Stomach (tissue), 9 donors: ENCODE results near the gene PALLD. TPM values are rescaled to one million over a fixed set of nuclear protein-coding genes. Genes with fewer than 3 reads are reported as not detected.

Source experiments
- DNase-seq, 2 donors: peaks; one replicate each; pipeline versions ENCODE4 v3.0.0 to v3.0.0-alpha.2; 2013 to 2019
- H3K27ac ChIP-seq, 5 donors: fragments of 200-600 bp in 4 of 5; sonication (generic) in 4 of 5; one replicate each; pipeline ENCODE4 v1.5.1; 2013 to 2019; ENCODE audit warnings: mild to moderate bottlenecking in 1 of 5, moderate library complexity in 1 of 5
- H3K27me3 ChIP-seq, 3 donors: fragments of 200-600 bp; sonication (generic); one replicate each; pipeline ENCODE4 v1.5.1; 2017 to 2019; ENCODE audit warnings: mixed run types in 1 of 3
- H3K36me3 ChIP-seq, 4 donors: fragments of 200-600 bp; sonication (generic); 1 replicate in 3 of 4; 2 replicates in 1 of 4; pipeline ENCODE4 v1.5.1; 2016 to 2019
- H3K4me1 ChIP-seq, 4 donors: fragments of 200-600 bp; sonication (generic); one replicate each; pipeline ENCODE4 v1.5.1; 2016 to 2019
- H3K4me3 ChIP-seq, 4 donors: fragments of 200-600 bp; sonication (generic) in 3 of 4; one replicate each; pipeline ENCODE4 v1.5.1; 2016 to 2019; ENCODE audit warnings: mild to moderate bottlenecking in 1 of 4
- H3K9me3 ChIP-seq, 4 donors: fragments of 200-600 bp; sonication (generic); one replicate each; pipeline ENCODE4 v1.5.1; 2016 to 2019
- CTCF ChIP-seq, 7 experiments: fragments of 450-650 bp in 4 of 7; fragments of 200-600 bp in 3 of 7; sonication (generic) in 3 of 7; IDR thresholded peaks; one replicate each; pipeline ENCODE4 v1.5.1; 2016 to 2019; ENCODE audit warnings: antibody characterized with exemption in 7 of 7, control low read depth in 2 of 7, mild to moderate bottlenecking in 1 of 7
- EP300 ChIP-seq: sonication (generic); formaldehyde crosslinking; IDR thresholded peaks from one replicate; pipeline ENCODE4 v1.6.1; 2017; ENCODE audit warnings: antibody characterized with exemption
- POLR2A ChIP-seq, 4 donors: fragments of 450-650 bp; IDR thresholded peaks; one replicate each; pipeline ENCODE4 v1.6.1; 2016; ENCODE audit warnings: antibody characterized with exemption in 4 of 4, control low read depth in 2 of 4, mild to moderate bottlenecking in 1 of 4, moderate library complexity in 1 of 4
- POLR2AphosphoS5 ChIP-seq, 3 donors: sonication (generic); formaldehyde crosslinking; IDR thresholded peaks; one replicate each; pipeline ENCODE4 v1.6.1; 2016; ENCODE audit warnings: antibody characterized with exemption in 3 of 3
- WGBS, 5 donors: extraction: QIAGEN DNeasy Blood & Tissue Kit in 3 of 5; methylation state at CpG; one replicate each; pipeline versions ENCODE4 v1.1.5 to v1.1.7; 2013 to 2018; 5-methylcytosine and 5-hydroxymethylcytosine counted together
- intact Hi-C: fragments of 100-400 bp; cut with DNase I; formaldehyde crosslinking; loops from one replicate; pipeline ENCODE4 v1.15.1; 2023; ENCODE audit warnings: low total_unique reads
- polyA plus RNA-seq, 3 donors: library from polyadenylated mRNA; stranded (reverse); fragments of 200-250 nt; gene quantifications; one replicate each; pipeline ENCODE4 v1.2.3, GENCODE V29; 2013
- total RNA-seq, 5 donors: library from RNA; depleted of rRNA; stranded (reverse); fragments of >200 nt; gene quantifications; one replicate each; pipeline versions ENCODE4 v1.1.0 to v1.2.3, GENCODE V29; 2014 to 2016
- donor health status: healthy with polysubstance abuse.
- donor health status: Bipolar disorder and iron deficiency.
- donor health status: healthy.

Gene PALLD
- total and polyA plus RNA-seq, 8 donors = 75.9 to 984 (median 206) TPM

GRCh38 chr4:168522356-168522755, 25.5 kb downstream of the PALLD start:
- H3K4me1 ChIP-seq = no peaks in the 10 kb centered on the region
- no peak overlapping the region for H3K4me3 ChIP-seq
- TF ChIP-seq EP300 = no peak
- TF ChIP-seq POLR2AphosphoS5 (IDR thresholded peaks at IDR 0.05) = no peak
- no peak for TF ChIP-seq CTCF (IDR thresholded peaks at IDR 0.05)
- no peak for TF ChIP-seq POLR2A (IDR thresholded peaks at IDR 0.05)
- no peak for DNase-seq
- WGBS, 5 donors = 62 to 88% (median 82%) methylated on average over 2 of the region's 2 CpGs
- intact Hi-C loops = no loop called here
- H3K27me3 ChIP-seq = no peaks in the 10 kb centered on the region
- H3K36me3 ChIP-seq = no peaks in the 10 kb centered on the region
- H3K9me3 ChIP-seq = no peaks in the 10 kb centered on the region
- no peak overlapping the region for H3K27ac ChIP-seq

GRCh38 chr4:168522829-168523489, 26.1 kb downstream of the PALLD start:
- TF ChIP-seq POLR2AphosphoS5 (IDR thresholded peaks at IDR 0.05) (no peak), POLR2A (IDR thresholded peaks at IDR 0.05) (no peak), EP300 (no peak), CTCF (IDR thresholded peaks at IDR 0.05) (no peak)
- H3K36me3 ChIP-seq = no peaks in the 10 kb centered on the region
- H3K27ac ChIP-seq = no peak overlapping the region
- H3K4me1 ChIP-seq = no peaks in the 10 kb centered on the region
- intact Hi-C loops = no loop called here
- WGBS, 5 donors = 59 to 79% (median 68%) methylated on average over 2 of the region's 2 CpGs
- H3K9me3 ChIP-seq = no peaks in the 10 kb centered on the region
- no peak overlapping the region for H3K4me3 ChIP-seq
- no peak for DNase-seq
- H3K27me3 ChIP-seq = no peaks in the 10 kb centered on the region

- H3K9me3 ChIP-seq = no peaks in the 10 kb centered on the region
- no peaks in the 10 kb centered on the region for H3K4me1 ChIP-seq
- intact Hi-C loops = no loop called here
- TF ChIP-seq POLR2A (IDR thresholded peaks at IDR 0.05) (no peak), CTCF (IDR thresholded peaks at IDR 0.05) (no peak)
- H3K36me3 ChIP-seq = no peaks in the 10 kb centered on the region
- H3K27me3 ChIP-seq = no peaks in the 10 kb centered on the region
- no peak for DNase-seq
- H3K27ac ChIP-seq = no peak overlapping the region
- H3K4me3 ChIP-seq = no peak overlapping the region
Observed at GRCh38 chr4:168524006-168524405, 27.2 kb downstream of the PALLD start.

GRCh38 chr4:168524897-168525296, 28.0 kb downstream of the PALLD start:
- no peaks in the 10 kb centered on the region for H3K9me3 ChIP-seq
- H3K27me3 ChIP-seq = no peaks in the 10 kb centered on the region
- no peaks in the 10 kb centered on the region for H3K4me1 ChIP-seq
- H3K27ac ChIP-seq = no peak overlapping the region
- no peak for TF ChIP-seq POLR2AphosphoS5 (IDR thresholded peaks at IDR 0.05)
- TF ChIP-seq POLR2A (IDR thresholded peaks at IDR 0.05) = no peak
- TF ChIP-seq CTCF (IDR thresholded peaks at IDR 0.05) = no peak
- no peak for TF ChIP-seq EP300
- DNase-seq = no peak
- no peaks in the 10 kb centered on the region for H3K36me3 ChIP-seq
- H3K4me3 ChIP-seq = no peak overlapping the region
- intact Hi-C loops = no loop called here
- 74 to 84% (median 76%) methylated on average over 3 of the region's 3 CpGs for WGBS, 5 donors
